ENCODE data around the gene TTC6.

- no peak for TF ChIP-seq CTCF (IDR thresholded peaks at IDR 0.05; ENCODE audit: insufficient read depth, low read depth, low read length)
- TF ChIP-seq EZH2 (IDR thresholded peaks at IDR 0.05; ENCODE audit: insufficient read depth, low read length): peak; percentile 85
These were observed 11.0 kb upstream of the TTC6 start for GRCh38 chr14:37584211-37585100.

Data from astrocyte (in vitro differentiated cells and primary cell).